RWPE1 (cell line): Measurements from ENCODE around the gene SLC25A21.

ENCODE experiments used
- CTCF ChIA-PET: fragments of 350-600 bp; sonication (Branson Sonifier 250); formaldehyde crosslinking; extraction: SDS; loops from one replicate; lab custom pipeline; 2021; lab: Yijun Ruan, JAX
- POLR2A ChIA-PET: fragments of 400-600 bp; formaldehyde crosslinking; extraction: SDS; loops from one replicate; lab custom pipeline; 2020; ENCODE audit warnings: antibody characterized with exemption; ENCODE audit not compliant: low non-redundant PET; lab: Yijun Ruan, JAX
- DNase-seq: peaks from one replicate; pipeline ENCODE4 v3.0.0; 2012; ENCODE audit warnings: low spot score
- H3K27ac ChIP-seq: fragments of 450-650 bp; 2 replicates; pipeline ENCODE4 v1.5.1; 2017
- CTCF ChIP-seq: fragments of 450-650 bp; conservative IDR thresholded peaks from 2 replicates; pipeline ENCODE4 v1.5.1; 2017; ENCODE audit warnings: low read depth, mild to moderate bottlenecking

Gene SLC25A21

GRCh38 chr14:36931791-36932190, 240.6 kb downstream of the SLC25A21 start:
- DNase-seq, result no peak
- POLR2A ChIA-PET, result no interaction called here
- no peak overlapping the region for H3K27ac ChIP-seq
- CTCF ChIA-PET, result no interaction called here
- no peak for TF ChIP-seq CTCF

- ChIA-PET CTCF (interaction anchor here (0.6 kb wide), 1 partner anchor 226 kb away, joined by 3 read pairs; no protein-coding TSS in a partner anchor), POLR2A (no interaction called here)
- H3K27ac ChIP-seq, result no peak overlapping the region
- DNase-seq, result no peak
- TF ChIP-seq CTCF, result no peak
Measured at GRCh38 chr14:36928432-36928831, 244.0 kb downstream of the SLC25A21 start.

GRCh38 chr14:36925094-36925493, 247.3 kb downstream of the SLC25A21 start:
- DNase-seq, result no peak
- no peak for TF ChIP-seq CTCF
- H3K27ac ChIP-seq, result no peak overlapping the region
- ChIA-PET POLR2A (no interaction called here), CTCF (interaction anchor here (0.7 kb wide), 1 partner anchor 97 kb away, joined by 4 read pairs; no protein-coding TSS in a partner anchor)

- no peak for DNase-seq
- ChIA-PET POLR2A (no interaction called here), CTCF (no interaction called here)
- no peak overlapping the region for H3K27ac ChIP-seq
- TF ChIP-seq CTCF, result no peak
Measured at GRCh38 chr14:36916668-36917067, 255.7 kb downstream of the SLC25A21 start.

- no peak for DNase-seq
- CTCF ChIA-PET, result no interaction called here
- no peak overlapping the region for H3K27ac ChIP-seq
- POLR2A ChIA-PET, result no interaction called here
- no peak for TF ChIP-seq CTCF
Measured at GRCh38 chr14:36915081-36915480, 257.3 kb downstream of the SLC25A21 start.

GRCh38 chr14:36910578-36910977, 261.8 kb downstream of the SLC25A21 start:
- TF ChIP-seq CTCF, result no peak
- ChIA-PET CTCF (no interaction called here), POLR2A (no interaction called here)
- H3K27ac ChIP-seq, result no peak overlapping the region
- DNase-seq, result no peak
